ENCODE data around the gene ZNF462. TPM values are rescaled to one million over a fixed set of nuclear protein-coding genes. Genes with fewer than 3 reads are reported as not detected.

Gene ZNF462
- total and polyA plus RNA-seq, 2 of the 4 experiments (the other 2 are of a cell fraction), result 6.1 to 18.8 TPM

- ChIA-PET POLR2A (ENCODE audit: unreplicated experiment) (no interaction called here), CTCF (no interaction called here)
- Histone ChIP-seq H4K8ac (ENCODE audit: low read depth in 2 of 2, low read length in 2 of 2) (no peak overlapping the region), H3K23ac (ENCODE audit: low read depth, low read length) (no peak overlapping the region), H2BK5ac (ENCODE audit: low read depth, low read length, poor library complexity, severe bottlenecking) (no peak overlapping the region), H3K79me1 (ENCODE audit: low read depth in 1 of 2, low read length in 2 of 2) (peaks cover 4 to 17% of the 10 kb centered on the region in 2 experiments; a peak in 2 of 4 replicates), H3K14ac (replicated peaks; ENCODE audit: low read depth, low read length) (no peak overlapping the region), H3K27me3 (ENCODE audit: control insufficient read depth, insufficient read depth, low read length) (no peaks in the 10 kb centered on the region), H2AFZ (replicated peaks; ENCODE audit: low read length, poor library complexity) (no peak overlapping the region), H3K9ac (ENCODE audit: low read depth, low read length) (no peak overlapping the region), H2BK15ac (ENCODE audit: low read depth, low read length) (no peak overlapping the region), H4K5ac (ENCODE audit: low read depth, low read length) (no peak overlapping the region), H4K20me1 (ENCODE audit: insufficient read depth, low read length) (no peaks in the 10 kb centered on the region), H3K4me1 (ENCODE audit: control insufficient read depth, insufficient read depth, low read length) (peaks cover 4% of the 10 kb centered on the region; the same call in 1 of the 2 replicates), H2BK20ac (ENCODE audit: low read depth, low read length) (no peak overlapping the region), H3K4ac (ENCODE audit: low read depth, low read length) (no peak overlapping the region), H2BK120ac (ENCODE audit: low read depth, low read length) (no peak overlapping the region), H4K91ac (ENCODE audit: insufficient read depth, low read depth, low read length) (no peak overlapping the region), H3K4me2 (ENCODE audit: low read depth, low read length) (no peak overlapping the region), H3K4me3 (ENCODE audit: insufficient read depth, low read depth, low read length) (no peak overlapping the region), H3K36me3 (ENCODE audit: control insufficient read depth, insufficient read depth, low read length) (peaks cover 40% of the 10 kb centered on the region), H3K56ac (ENCODE audit: extremely low read depth, insufficient read depth, low read length) (no peak overlapping the region), H3K9me1 (ENCODE audit: insufficient read depth, low read length) (peaks cover 4% of the 10 kb centered on the region; the same call in 1 of the 2 replicates), H3K27ac (ENCODE audit: insufficient read depth, low read length) (no peak overlapping the region), H3K9me3 (ENCODE audit: control insufficient read depth, insufficient read depth, low read length) (no peaks in the 10 kb centered on the region), H2AK9ac (replicated peaks; ENCODE audit: low read depth, low read length, poor library complexity) (no peak overlapping the region), H2AK5ac (ENCODE audit: low read depth, low read length) (no peak overlapping the region), H3K18ac (ENCODE audit: low read depth, low read length) (no peak overlapping the region)
- ATAC-seq (ENCODE audit: low read depth) (no peak), DNase-seq (no peak)
- no TSS peak for BruUV-seq (replicated peaks)
- 100% methylated on average over 3 of the region's 3 CpGs; no CpG with 5 or more reads in 1 of the 2 experiments for WGBS, 2 experiments (ENCODE audit: extremely low coverage in 2 of 2, insufficient read length in 1 of 2)
- TF ChIP-seq CHD1 (IDR thresholded peaks at IDR 0.05; ENCODE audit: low read depth, low read length) (no peak), RFX5 (IDR thresholded peaks at IDR 0.05; ENCODE audit: low read depth, low read length) (no peak), POLR2A (IDR thresholded peaks at IDR 0.05; ENCODE audit: low read depth, low read length) (no peak), MXI1 (IDR thresholded peaks at IDR 0.05; ENCODE audit: borderline replicate concordance, low read depth, low read length) (no peak), CTCF (conservative IDR thresholded peaks at IDR 0.05; ENCODE audit: low read depth, low read length) (no peak), SMC3 (IDR thresholded peaks at IDR 0.05; ENCODE audit: low read depth, low read length) (no peak)
- intact Hi-C loops (cut with micrococcal nuclease), result no loop called here
- in situ Hi-C loops (cut with MboI; ENCODE audit: low sequenced_read_pairs), result no loop called here
- dilution Hi-C loops (cut with HindIII; ENCODE audit: low sequenced_read_pairs, unreplicated experiment), result no loop called here
These were observed 69.7 kb downstream of the ZNF462 start for GRCh38 chr9:106932675-106933074.
